ENCODE measurements around the gene KANK2.
"Not testable (repeated sequence)": the region's sequence is repeated elsewhere in the genome, so short reads cannot be mapped to it uniquely, and the experiment has no call there.

Gene KANK2

DNA sequence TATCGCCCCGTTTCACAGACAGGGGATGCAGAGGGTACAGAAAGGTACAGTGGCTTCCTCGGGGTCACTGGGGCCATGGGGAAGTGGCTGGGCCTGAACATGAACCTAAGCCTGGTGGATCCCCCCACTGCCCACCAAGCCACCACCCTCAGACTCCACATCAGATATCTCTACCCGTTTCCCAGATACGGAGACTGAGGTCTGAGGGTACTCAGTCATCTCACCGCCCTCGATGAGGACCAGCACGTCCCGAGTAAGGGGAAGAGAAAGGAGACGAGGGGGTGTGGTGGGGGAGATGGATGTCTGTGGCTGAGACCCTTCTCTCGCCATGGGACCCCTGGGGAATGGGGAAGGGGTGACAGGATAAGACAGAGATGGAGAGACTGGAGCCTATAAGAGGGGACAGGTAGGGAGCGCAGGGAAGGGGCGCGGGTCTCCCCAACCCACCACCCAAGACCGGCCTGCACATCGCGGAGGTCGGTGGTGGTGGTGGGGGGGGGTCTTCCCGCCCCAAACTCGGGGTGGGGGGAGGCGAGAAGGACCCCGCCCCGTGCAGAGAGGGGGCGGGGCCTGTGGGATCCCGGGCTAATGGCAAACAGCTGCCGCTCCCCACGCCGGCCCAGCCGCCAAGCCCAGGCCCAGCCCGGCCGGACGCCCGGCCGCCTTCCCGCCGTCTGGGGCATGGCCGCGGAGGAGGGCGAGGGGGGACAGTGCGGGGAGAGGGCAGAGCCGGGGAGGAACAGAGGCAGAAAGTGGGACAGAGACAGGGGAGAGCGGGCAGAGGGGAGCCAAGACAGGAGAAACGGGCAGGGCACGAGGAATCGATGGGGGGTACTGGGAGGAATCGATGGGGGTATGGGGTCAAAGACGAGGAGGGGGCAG lies 698 bp downstream of the KANK2 start:
- no peak for DNase-seq (ENCODE audit: low read depth)

GRCh38 chr19:11195681-11196080 lies 1.7 kb downstream of the KANK2 start:
- DNase-seq (ENCODE audit: low read depth), result no peak

DNA sequence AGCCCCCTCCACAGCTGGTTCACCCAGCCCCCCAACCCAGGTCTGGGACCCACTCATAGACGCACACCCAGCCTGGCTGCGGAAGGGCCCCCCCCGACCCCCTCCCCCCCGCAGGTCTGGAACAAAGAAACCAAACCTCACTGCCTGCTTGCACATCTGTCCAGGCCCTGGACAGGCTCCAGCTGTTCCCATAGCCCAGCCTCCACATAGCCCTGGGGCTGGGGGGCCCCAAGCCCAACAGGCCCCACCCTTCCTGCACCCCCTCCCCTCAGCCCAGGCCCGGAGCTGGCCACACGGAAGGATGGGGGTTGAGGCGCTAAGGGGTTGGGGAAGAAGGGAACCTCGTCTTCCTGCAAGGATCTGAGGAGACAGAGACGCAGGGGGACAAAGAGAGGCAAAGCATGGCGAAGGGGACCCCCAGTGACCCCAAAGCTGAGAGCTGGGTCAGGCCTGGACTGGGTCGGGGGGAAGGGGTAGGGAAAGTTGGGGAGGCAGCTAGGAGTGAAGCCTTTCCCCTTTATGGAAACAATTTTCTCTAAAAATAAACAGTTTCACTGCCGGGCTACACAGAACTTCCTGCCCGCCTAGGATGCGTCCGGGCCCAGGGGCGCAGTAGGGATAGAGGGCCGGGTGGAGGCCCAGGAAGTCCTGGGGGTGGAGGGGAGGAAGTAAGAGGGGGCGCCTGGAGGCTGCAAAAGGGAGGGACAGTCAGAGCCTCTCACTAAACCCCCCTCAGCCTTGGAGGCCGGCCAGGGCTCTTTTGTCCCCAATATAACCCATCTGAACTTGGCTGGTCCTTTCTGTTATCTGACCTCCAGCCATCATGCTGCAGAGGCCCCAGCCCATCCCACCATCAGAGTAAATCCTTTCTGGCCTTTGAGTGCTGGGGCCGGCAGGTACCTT lies 2.4 kb downstream of the KANK2 start:
- no peak for DNase-seq (ENCODE audit: low read depth)

DNA sequence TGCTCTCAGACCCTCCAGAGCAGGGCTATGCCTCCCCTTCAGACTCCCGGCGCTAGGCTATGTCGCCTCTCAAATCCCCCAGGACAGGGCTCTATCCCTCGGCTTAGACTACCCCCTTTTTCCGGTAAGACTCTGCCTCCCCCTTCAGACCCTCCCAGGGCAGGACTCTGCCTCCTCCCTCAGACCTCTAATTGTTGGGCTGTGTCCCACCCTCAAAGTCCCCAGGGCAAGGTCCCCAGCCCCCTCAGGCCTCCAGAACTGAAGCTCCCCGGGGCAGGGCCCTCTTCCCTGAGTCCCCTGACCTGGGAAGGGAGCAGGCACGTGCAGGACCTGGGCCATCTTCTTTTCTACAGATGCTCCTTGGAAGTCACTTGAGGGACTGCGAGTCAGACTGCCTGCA lies 3.2 kb downstream of the KANK2 start:
- DNase-seq (ENCODE audit: low read depth), result no peak

- no peak for DNase-seq (ENCODE audit: low read depth)
Measured at GRCh38 chr19:11192957-11193939, 4.1 kb downstream of the KANK2 start.

GRCh38 chr19:11191934-11192333 lies 5.4 kb downstream of the KANK2 start:
- DNase-seq (ENCODE audit: low read depth), result no peak

- no peak for DNase-seq (ENCODE audit: low read depth)
Measured at GRCh38 chr19:11191273-11191755, 6.0 kb downstream of the KANK2 start.

DNA sequence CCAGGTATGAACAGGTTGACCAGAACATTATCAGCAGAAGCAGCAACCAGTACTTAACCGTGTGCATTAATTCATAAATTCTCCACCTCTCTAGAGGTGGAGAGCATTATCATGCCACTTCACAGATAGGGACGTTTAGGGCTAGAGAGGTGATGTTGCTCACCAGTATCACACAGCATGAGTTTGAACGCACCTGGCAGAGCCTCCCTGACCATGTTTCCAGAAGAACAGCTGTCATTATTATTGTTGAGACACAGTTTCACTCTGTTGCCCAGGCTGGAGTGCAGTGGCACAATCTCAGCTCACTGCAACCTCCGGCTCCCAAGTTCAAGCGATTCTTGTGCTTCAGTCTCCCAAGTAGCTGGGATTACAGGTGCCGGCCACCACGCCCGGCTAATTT lies 6.8 kb downstream of the KANK2 start:
- no peak for DNase-seq (ENCODE audit: low read depth)

DNA sequence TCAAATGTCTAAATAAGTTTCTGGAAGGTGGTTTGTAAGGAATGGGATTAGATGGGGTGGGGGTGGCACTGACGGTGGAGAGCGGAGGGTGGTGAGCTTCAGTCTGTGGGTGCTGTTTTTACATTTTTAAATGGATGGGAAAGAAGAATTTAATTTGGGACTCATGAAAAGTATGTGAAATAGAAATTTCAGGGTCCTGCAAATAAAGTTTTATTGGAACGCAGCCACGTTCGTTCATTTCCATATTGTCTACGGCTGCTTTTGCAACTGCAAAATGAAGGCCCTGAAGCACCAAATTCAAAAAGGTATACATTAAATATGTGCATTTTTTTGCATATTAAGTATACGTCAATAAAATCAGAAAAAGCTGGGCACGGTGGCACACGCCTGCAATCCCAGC lies 9.9 kb downstream of the KANK2 start:
- no peak for DNase-seq (ENCODE audit: low read depth)

GRCh38 chr19:11182994-11183393 lies 14.4 kb downstream of the KANK2 start:
- no peak for DNase-seq (ENCODE audit: low read depth)

- no peak for DNase-seq (ENCODE audit: low read depth)
Measured at GRCh38 chr19:11181488-11181887, 15.9 kb downstream of the KANK2 start.

- DNase-seq (ENCODE audit: low read depth), result not testable (repeated sequence)
Measured at GRCh38 chr19:11180975-11181374, 16.4 kb downstream of the KANK2 start.

- DNase-seq (ENCODE audit: low read depth), result no peak
Measured at GRCh38 chr19:11180346-11180745, 17.0 kb downstream of the KANK2 start.

DNA sequence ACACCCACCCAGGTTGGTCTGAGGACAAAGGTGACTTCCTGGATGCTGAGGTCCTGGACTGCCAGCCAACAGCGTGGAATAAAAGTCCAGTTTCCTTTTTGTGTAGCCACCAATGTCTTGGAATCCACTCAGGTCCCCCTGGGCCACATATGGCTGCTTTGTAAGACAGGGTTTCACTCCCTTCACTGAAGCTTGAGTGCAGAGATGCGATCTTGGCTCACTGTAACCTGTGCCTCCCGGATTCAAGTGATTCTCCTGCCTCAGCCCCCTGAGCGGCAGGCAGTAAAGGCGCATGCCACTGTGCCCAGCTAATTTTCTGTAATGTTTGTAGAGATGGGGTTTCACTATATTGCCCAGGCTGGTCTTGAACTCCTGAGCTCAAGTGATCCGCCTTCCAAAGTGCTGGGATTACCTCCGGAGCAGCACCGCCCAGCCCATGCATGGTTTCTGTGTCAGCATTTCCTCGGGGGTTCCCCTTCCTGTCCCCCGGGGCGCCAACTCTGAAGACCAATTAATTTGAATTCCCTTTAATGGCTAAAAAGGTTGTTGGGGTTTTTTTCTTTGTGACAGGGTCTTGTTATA lies 17.5 kb downstream of the KANK2 start:
- no peak for DNase-seq (ENCODE audit: low read depth)

- DNase-seq (ENCODE audit: low read depth), result not testable (repeated sequence)
Measured at GRCh38 chr19:11179145-11179465, 18.2 kb downstream of the KANK2 start.

DNA sequence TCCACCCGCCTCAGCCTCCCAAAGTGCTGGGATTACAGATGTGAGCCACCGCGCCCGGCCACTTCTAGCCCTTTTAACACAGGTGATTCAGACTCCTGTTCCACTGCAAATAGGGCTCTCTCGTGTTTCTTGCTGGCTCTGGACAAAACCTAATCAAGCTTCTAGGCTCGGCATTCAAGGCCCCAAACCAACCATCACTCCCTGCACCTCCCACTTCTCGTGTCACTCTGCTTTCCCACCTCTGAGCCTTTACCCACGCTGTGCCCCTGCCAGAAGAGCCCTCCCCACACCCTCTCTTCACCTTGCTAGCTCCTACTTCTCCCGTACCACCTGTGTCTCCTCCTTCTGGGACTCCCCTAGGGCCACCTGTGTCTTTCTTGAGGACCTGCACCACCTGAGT lies 19.8 kb downstream of the KANK2 start:
- no peak for DNase-seq (ENCODE audit: low read depth)

DNA sequence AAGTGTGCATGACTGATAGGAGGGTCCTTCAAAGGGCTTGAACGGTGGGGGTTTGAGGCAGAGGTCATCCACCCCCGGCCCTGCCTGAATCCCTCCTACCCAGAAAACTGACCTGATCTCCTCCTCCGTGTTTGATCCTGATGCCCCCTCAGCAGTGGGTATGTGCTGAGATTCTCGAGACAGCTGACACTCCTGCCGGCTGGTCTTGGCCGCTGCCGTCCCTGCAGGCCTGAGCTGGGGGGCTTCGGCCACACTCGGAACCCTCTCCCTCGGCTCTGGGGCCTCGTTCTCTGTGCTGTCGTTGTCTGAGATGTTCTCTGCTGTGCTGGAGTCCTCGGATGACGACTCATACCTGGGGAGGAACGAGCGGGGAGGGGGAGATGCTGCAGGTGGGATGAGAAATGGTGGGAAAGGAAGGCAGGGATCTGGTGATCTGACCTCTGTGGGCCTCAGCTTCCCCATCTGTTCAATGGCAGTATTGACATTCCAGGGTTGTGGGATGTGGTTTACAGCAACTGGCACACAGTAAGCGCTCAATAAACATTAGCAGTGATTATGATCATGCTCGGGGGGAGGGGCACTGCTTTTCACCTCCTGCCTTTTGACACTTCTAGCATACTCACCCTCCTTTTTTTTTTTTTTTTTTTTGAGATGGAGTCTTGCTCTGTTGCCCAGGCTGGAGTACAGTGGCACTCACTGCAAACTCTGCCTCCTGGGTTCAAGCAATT lies 20.7 kb downstream of the KANK2 start:
- no peak for DNase-seq (ENCODE audit: low read depth)

- DNase-seq (ENCODE audit: low read depth), result no peak
Measured at GRCh38 chr19:11175920-11176319, 21.4 kb downstream of the KANK2 start.

DNA sequence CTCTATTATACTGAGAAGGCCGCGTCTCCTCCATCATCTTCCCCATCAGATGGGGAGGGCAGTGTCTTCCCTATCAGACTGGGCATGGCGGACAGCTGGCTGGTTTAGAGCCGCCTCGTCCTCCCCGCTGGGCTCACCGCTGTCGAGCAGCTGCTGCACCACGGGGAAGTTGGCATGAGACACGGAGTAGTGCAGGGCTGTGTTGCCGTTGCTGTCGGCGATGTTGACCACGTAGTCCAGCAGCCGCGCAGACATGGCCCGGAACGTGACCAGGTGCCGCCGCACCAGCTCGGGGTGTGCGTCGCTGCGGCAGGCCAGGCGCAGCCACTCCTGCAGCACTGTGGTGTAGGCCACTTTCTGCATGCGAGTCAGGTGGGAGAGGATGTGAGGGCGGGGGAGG lies 23.0 kb downstream of the KANK2 start:
- DNase-seq (ENCODE audit: low read depth), result no peak

GRCh38 chr19:11173516-11174155 lies 23.7 kb downstream of the KANK2 start:
- no peak for DNase-seq (ENCODE audit: low read depth)
